HTR-8/SVneo (cell line): Measurements from ENCODE around the gene CAPN5.
"Not testable (repeated sequence)": the region's sequence is repeated elsewhere in the genome, so short reads cannot be mapped to it uniquely, and the experiment has no call there.

Source experiments
- DNase-seq: peaks from one replicate; pipeline ENCODE4 v3.0.0; 2011; ENCODE audit warnings: low spot score, mixed read lengths; ENCODE audit not compliant: insufficient read length
- FAIRE-seq: peaks from 2 replicates; lab custom pipeline; 2011; peaks lifted over from hg19 to GRCh38; lab: Jason Lieb, UNC

The CAPN5 gene

GRCh38 chr11:77093987-77094840, 27.4 kb downstream of the CAPN5 start:
- FAIRE-seq (no peak), DNase-seq (no peak)

- no peak for FAIRE-seq
- DNase-seq = no peak
Measured at GRCh38 chr11:77094841-77095365, 28.1 kb downstream of the CAPN5 start.

- peak; percentile 67 for FAIRE-seq
- no peak for DNase-seq
Measured at GRCh38 chr11:77095551-77096490, 29.1 kb downstream of the CAPN5 start.

GRCh38 chr11:77096591-77097019, 29.8 kb downstream of the CAPN5 start:
- DNase-seq (no peak), FAIRE-seq (no peak)

GRCh38 chr11:77097180-77097579, 30.4 kb downstream of the CAPN5 start:
- not testable (repeated sequence) for FAIRE-seq, DNase-seq

- peak; percentile 13 for FAIRE-seq
- DNase-seq = no peak
Measured at GRCh38 chr11:77100166-77101042, 33.6 kb downstream of the CAPN5 start.

- FAIRE-seq (peak; percentile 66), DNase-seq (no peak)
Measured at GRCh38 chr11:77101043-77101537, 34.3 kb downstream of the CAPN5 start.

GRCh38 chr11:77102246-77103210, 35.8 kb downstream of the CAPN5 start, which contains the start of gene OMP:
Gene OMP, plus strand, starts transcription at chr11:77102840. Its CDS starts 0 bp downstream, at chr11:77102840.
- no peak for FAIRE-seq

GRCh38 chr11:77103319-77103718, 36.5 kb downstream of the CAPN5 start:
- DNase-seq = no peak
- FAIRE-seq = no peak

More at GRCh38 chr11:77102246-77103210, 35.8 kb downstream of the CAPN5 start, which contains the start of gene OMP:
- DNase-seq = no peak

- DNase-seq (no peak), FAIRE-seq (no peak)
Measured at GRCh38 chr11:77104727-77105126, 38.0 kb downstream of the CAPN5 start.

- no peak for FAIRE-seq
- no peak for DNase-seq
Measured at GRCh38 chr11:77106321-77106720, 39.5 kb downstream of the CAPN5 start.

- FAIRE-seq (no peak), DNase-seq (no peak)
Measured at GRCh38 chr11:77106759-77107158, 40.0 kb downstream of the CAPN5 start.

GRCh38 chr11:77107950-77108349, 41.2 kb downstream of the CAPN5 start:
- DNase-seq (peak; percentile 87), FAIRE-seq (peak; percentile 90)

- DNase-seq (no peak), FAIRE-seq (no peak)
Measured at GRCh38 chr11:77108436-77108835, 41.7 kb downstream of the CAPN5 start.

- FAIRE-seq (no peak), DNase-seq (no peak)
Measured at GRCh38 chr11:77109236-77110019, 42.7 kb downstream of the CAPN5 start.

- peak; percentile 48 for FAIRE-seq
Measured at GRCh38 chr11:77110836-77111235, 44.1 kb downstream of the CAPN5 start.

GRCh38 chr11:77111277-77111676, 44.5 kb downstream of the CAPN5 start:
- DNase-seq = no peak
- no peak for FAIRE-seq

More at GRCh38 chr11:77110836-77111235, 44.1 kb downstream of the CAPN5 start:
- no peak for DNase-seq
